Tibial nerve (tissue), 4 donors: Measurements from ENCODE around the gene PRKG1. TPM values are rescaled to one million over a fixed set of nuclear protein-coding genes. Genes with fewer than 3 reads are reported as not detected.
"Not testable (repeated sequence)": the region's sequence is repeated elsewhere in the genome, so short reads cannot be mapped to it uniquely, and the experiment has no call there.

Experiments
- DNase-seq, 2 donors: peaks; one replicate each; pipeline ENCODE4 v3.0.0-alpha.2; 2019; ENCODE audit warnings: low spot score in 2 of 2
- H3K27ac ChIP-seq, 4 donors: fragments of 200-600 bp; sonication (generic) in 3 of 4; one replicate each; pipeline ENCODE4 v1.5.1; 2017 to 2019; ENCODE audit warnings: mild to moderate bottlenecking in 1 of 4
- H3K27me3 ChIP-seq, 2 donors: fragments of 200-600 bp; sonication (generic) in 1 of 2; one replicate each; pipeline versions ENCODE4 v1.5.1 to v1.6.0; 2017 to 2019
- H3K36me3 ChIP-seq, 3 donors: fragments of 200-600 bp; sonication (generic); one replicate each; pipeline ENCODE4 v1.5.1; 2018 to 2019
- H3K4me1 ChIP-seq, 4 donors: fragments of 200-600 bp; sonication (generic) in 3 of 4; one replicate each; pipeline ENCODE4 v1.5.1; 2017 to 2019
- H3K4me3 ChIP-seq, 4 donors: fragments of 200-600 bp; sonication (generic) in 3 of 4; one replicate each; pipeline ENCODE4 v1.5.1; 2017 to 2019; ENCODE audit warnings: mild to moderate bottlenecking in 1 of 4, moderate library complexity in 1 of 4
- H3K9me3 ChIP-seq, 4 donors: fragments of 200-600 bp; sonication (generic) in 3 of 4; one replicate each; pipeline ENCODE4 v1.5.1; 2017 to 2019
- CTCF ChIP-seq, 5 experiments: fragments of 200-600 bp in 3 of 5; fragments of 450-650 bp in 2 of 5; sonication (generic) in 3 of 5; IDR thresholded peaks; one replicate each; pipeline ENCODE4 v1.5.1; 2016 to 2019; ENCODE audit warnings: antibody characterized with exemption in 5 of 5, mild to moderate bottlenecking in 3 of 5, moderate library complexity in 2 of 5
- EP300 ChIP-seq, 2 donors: sonication (generic); formaldehyde crosslinking; IDR thresholded peaks; one replicate each; pipeline ENCODE4 v1.6.1; 2017; ENCODE audit warnings: antibody characterized with exemption in 2 of 2, mild to moderate bottlenecking in 1 of 2
- POLR2A ChIP-seq, 2 donors: fragments of 450-650 bp; IDR thresholded peaks; one replicate each; pipeline ENCODE4 v1.6.1; 2017; ENCODE audit warnings: antibody characterized with exemption in 2 of 2, mild to moderate bottlenecking in 2 of 2, moderate library complexity in 2 of 2
- WGBS, 2 donors: methylation state at CpG; one replicate each; pipeline ENCODE4 v1.1.5; 2018; 5-methylcytosine and 5-hydroxymethylcytosine counted together
- total RNA-seq, 4 donors: library from RNA; depleted of rRNA; stranded (reverse); fragments of >200 nt; gene quantifications; one replicate each; pipeline ENCODE4 v1.1.0, GENCODE V29; 2016

PRKG1 gene
- total RNA-seq, 4 donors from 2014 or later, result 8.7 to 35.0 (median 14.8) TPM

DNA sequence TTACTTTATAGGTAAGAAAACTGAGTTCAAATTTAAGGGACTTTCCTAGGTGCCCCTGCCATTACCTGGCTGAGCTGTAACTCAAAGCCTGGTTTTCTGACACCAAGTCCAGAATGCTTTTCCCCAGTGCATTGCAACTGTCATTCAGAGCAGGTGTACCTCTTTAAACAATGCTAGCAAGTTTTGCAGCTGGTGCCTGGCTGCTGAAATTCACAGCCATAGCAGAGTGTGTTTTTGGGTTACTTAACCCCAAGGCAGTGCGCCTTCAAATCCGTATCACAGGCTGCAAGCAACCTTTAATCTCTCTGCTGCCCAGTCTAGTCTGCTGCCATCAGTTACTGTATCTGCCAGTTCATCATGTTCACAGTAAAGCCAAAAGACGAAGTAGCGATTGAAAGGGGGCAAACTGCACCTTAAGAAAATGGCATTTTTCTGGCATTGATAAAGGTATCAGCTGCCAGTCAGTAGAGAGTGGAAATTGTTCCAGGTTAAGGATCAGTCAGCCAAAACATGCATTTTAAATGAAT is 359.7 kb downstream of the PRKG1 start:
- no peaks in the 10 kb centered on the region for H3K36me3 ChIP-seq
- H3K27me3 ChIP-seq, result no peaks in the 10 kb centered on the region
- no peak overlapping the region for H3K4me3 ChIP-seq
- no peaks in the 10 kb centered on the region for H3K4me1 ChIP-seq
- no peak overlapping the region for H3K27ac ChIP-seq
- 89 to 90% methylated on average over 4 of the region's 4 CpGs for WGBS, 2 donors
- TF ChIP-seq POLR2A (IDR thresholded peaks at IDR 0.05) (no peak), EP300 (IDR thresholded peaks at IDR 0.05) (no peak), CTCF (IDR thresholded peaks at IDR 0.05) (no peak)
- no peak for DNase-seq
- no peaks in the 10 kb centered on the region for H3K9me3 ChIP-seq

DNA sequence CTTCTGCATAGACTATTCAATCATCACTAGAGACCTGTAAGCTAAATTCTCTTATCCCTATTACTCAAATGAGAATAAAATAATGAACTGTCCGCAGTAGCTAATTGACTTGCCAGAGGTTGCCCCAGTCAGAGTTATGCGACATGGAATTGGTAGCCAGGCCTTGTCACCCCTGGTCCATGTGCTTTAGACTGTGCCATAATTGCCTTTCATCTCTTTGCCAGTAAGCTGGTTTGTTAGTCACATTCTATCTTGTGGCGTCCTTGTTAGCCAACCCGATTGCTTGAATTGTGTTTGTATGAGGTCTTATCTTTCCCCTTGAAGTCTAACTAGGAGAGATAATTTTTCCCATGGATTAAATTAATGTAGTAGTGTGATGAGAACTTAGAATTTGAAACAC is 362.5 kb downstream of the PRKG1 start:
- WGBS, 2 donors, result 97% methylated on average over 4 of the region's 4 CpGs
- no peak overlapping the region for H3K27ac ChIP-seq
- TF ChIP-seq CTCF (IDR thresholded peaks at IDR 0.05) (no peak), EP300 (IDR thresholded peaks at IDR 0.05) (no peak), POLR2A (IDR thresholded peaks at IDR 0.05) (no peak)

DNA sequence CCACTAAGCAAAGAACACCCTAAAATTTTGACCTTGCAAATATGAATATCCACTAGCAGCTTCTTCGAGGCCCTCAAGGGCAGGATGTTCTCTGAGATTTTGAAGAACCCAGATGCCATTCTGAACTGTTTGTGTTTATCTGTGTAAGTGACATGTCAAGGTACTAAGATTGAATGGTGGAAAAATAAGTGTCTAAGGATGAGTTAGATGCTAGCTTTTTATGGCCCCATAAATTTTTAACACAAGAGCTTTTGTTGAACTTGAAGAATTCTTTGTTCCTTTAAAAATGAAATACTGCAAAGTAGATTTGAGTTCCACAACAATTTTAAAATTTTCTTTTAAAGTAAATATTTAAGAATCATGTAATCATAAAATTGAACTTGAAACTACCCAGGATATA is 365.4 kb downstream of the PRKG1 start:
- no peak for DNase-seq
- H3K9me3 ChIP-seq, result no peaks in the 10 kb centered on the region
- no peaks in the 10 kb centered on the region for H3K4me1 ChIP-seq
- TF ChIP-seq POLR2A (IDR thresholded peaks at IDR 0.05) (no peak), EP300 (IDR thresholded peaks at IDR 0.05) (no peak), CTCF (IDR thresholded peaks at IDR 0.05) (no peak)
- WGBS, 2 donors, result 68 to 86% methylated on average over 1 of the region's 1 CpG
- no peak overlapping the region for H3K27ac ChIP-seq
- no peaks in the 10 kb centered on the region for H3K36me3 ChIP-seq
- no peaks in the 10 kb centered on the region for H3K27me3 ChIP-seq
- H3K4me3 ChIP-seq, result no peak overlapping the region

More for the DNA sequence above, 362.5 kb downstream of the PRKG1 start:
- Histone ChIP-seq H3K9me3 (no peaks in the 10 kb centered on the region), H3K36me3 (no peaks in the 10 kb centered on the region), H3K27me3 (no peaks in the 10 kb centered on the region), H3K4me1 (no peaks in the 10 kb centered on the region), H3K4me3 (no peak overlapping the region)
- no peak for DNase-seq

DNA sequence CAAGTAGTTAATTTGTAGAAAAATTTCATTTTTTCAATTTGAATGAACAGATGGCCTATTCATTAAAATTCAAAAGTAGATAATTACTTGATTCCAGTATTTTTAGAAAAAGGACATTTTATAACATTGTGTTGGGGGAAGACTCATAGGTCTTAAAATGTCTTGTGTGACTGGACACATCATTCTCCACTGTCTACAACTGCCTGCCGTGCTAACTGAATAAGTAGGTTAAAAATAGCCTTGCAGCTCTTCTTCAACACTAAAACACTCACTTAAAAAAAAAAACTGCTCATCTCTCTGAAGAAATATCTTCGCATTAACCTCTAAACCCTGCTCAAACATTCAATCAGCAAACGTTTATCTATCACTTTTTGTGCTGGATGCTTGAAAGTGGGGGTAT is 371.3 kb downstream of the PRKG1 start:
- Histone ChIP-seq H3K9me3 (no peaks in the 10 kb centered on the region), H3K27me3 (no peaks in the 10 kb centered on the region), H3K27ac (no peak overlapping the region), H3K4me1 (no peaks in the 10 kb centered on the region), H3K4me3 (no peak overlapping the region), H3K36me3 (no peaks in the 10 kb centered on the region)
- WGBS, 2 donors, result 42 to 50% methylated on average over 3 of the region's 3 CpGs
- no peak for TF ChIP-seq EP300 (IDR thresholded peaks at IDR 0.05)
- no peak for DNase-seq

DNA sequence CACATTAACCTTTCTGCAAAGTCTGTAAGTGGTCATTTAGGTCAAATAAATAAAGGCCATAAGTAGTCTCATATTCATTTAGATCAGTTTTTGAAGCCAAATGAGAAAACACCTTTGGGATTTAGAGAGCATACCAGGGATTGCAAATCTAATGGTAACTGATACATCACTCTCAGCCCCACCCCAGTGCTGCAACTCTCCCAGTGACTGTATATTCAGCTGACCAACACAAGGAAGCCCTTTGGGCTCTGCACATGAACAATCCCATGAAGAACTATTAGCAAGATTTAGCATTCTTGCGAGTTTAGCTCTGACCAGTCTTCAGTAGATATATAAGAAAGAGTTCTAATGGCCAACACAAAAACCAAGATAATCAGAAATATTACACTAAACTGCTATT is 372.8 kb downstream of the PRKG1 start:
- Histone ChIP-seq H3K36me3 (no peaks in the 10 kb centered on the region), H3K27ac (no peak overlapping the region), H3K4me1 (no peaks in the 10 kb centered on the region), H3K4me3 (no peak overlapping the region), H3K27me3 (no peaks in the 10 kb centered on the region), H3K9me3 (no peaks in the 10 kb centered on the region)
- TF ChIP-seq CTCF (IDR thresholded peaks at IDR 0.05) (no peak), EP300 (IDR thresholded peaks at IDR 0.05) (no peak), POLR2A (IDR thresholded peaks at IDR 0.05) (no peak)
- 78 to 85% methylated on average over 1 of the region's 1 CpG for WGBS, 2 donors
- no peak for DNase-seq

GRCh38 chr10:51455762-51456161 is 381.5 kb downstream of the PRKG1 start:
- not testable (repeated sequence) for DNase-seq, H3K4me1 ChIP-seq, H3K36me3 ChIP-seq, H3K27ac ChIP-seq, H3K4me3 ChIP-seq, H3K27me3 ChIP-seq
- 85 to 87% methylated on average over 3 of the region's 3 CpGs for WGBS, 2 donors
- peaks cover 0 to 12% (median 0%) of the 10 kb centered on the region in 4 donors for H3K9me3 ChIP-seq
